Measurements from ENCODE around the gene ADAMTSL5.

ADAMTSL5 gene

GRCh38 chr19:1468274-1468820, 44.5 kb downstream of the ADAMTSL5 start:
- in situ Hi-C loops (cut with MboI; ENCODE audit: low sequenced_read_pairs), result no loop called here

GRCh38 chr19:1467490-1468273, 45.1 kb downstream of the ADAMTSL5 start:
- in situ Hi-C loops (cut with MboI; ENCODE audit: low sequenced_read_pairs), result no loop called here

GRCh38 chr19:1467215-1467489, 45.7 kb downstream of the ADAMTSL5 start:
- in situ Hi-C loops (cut with MboI; ENCODE audit: low sequenced_read_pairs), result no loop called here

- in situ Hi-C loops (cut with MboI; ENCODE audit: low sequenced_read_pairs), result no loop called here
Observed at GRCh38 chr19:1466461-1467214, 46.2 kb downstream of the ADAMTSL5 start.

- in situ Hi-C loops (cut with MboI; ENCODE audit: low sequenced_read_pairs), result no loop called here
Observed at GRCh38 chr19:1466018-1466460, 46.8 kb downstream of the ADAMTSL5 start.

GRCh38 chr19:1465191-1466016, 47.4 kb downstream of the ADAMTSL5 start:
- in situ Hi-C loops (cut with MboI; ENCODE audit: low sequenced_read_pairs), result no loop called here

- in situ Hi-C loops (cut with MboI; ENCODE audit: low sequenced_read_pairs), result no loop called here
Observed at GRCh38 chr19:1461862-1462261, 51.0 kb downstream of the ADAMTSL5 start.

- in situ Hi-C loops (cut with MboI; ENCODE audit: low sequenced_read_pairs), result no loop called here
Observed at GRCh38 chr19:1460033-1460995, 52.5 kb downstream of the ADAMTSL5 start.

GRCh38 chr19:1459479-1459878, 53.3 kb downstream of the ADAMTSL5 start:
- in situ Hi-C loops (cut with MboI; ENCODE audit: low sequenced_read_pairs), result no loop called here

GRCh38 chr19:1457892-1458291, 54.9 kb downstream of the ADAMTSL5 start:
- in situ Hi-C loops (cut with MboI; ENCODE audit: low sequenced_read_pairs), result no loop called here

GRCh38 chr19:1457031-1457739, 55.6 kb downstream of the ADAMTSL5 start:
- in situ Hi-C loops (cut with MboI; ENCODE audit: low sequenced_read_pairs), result no loop called here

GRCh38 chr19:1456121-1456900, 56.5 kb downstream of the ADAMTSL5 start:
- in situ Hi-C loops (cut with MboI; ENCODE audit: low sequenced_read_pairs), result no loop called here

GRCh38 chr19:1455336-1456120, 57.3 kb downstream of the ADAMTSL5 start:
- in situ Hi-C loops (cut with MboI; ENCODE audit: low sequenced_read_pairs), result no loop called here
